ENCODE data around the gene ANK3.

GRCh38 chr10:60427709-60428386 lies 38.2 kb upstream of the ANK3 start:
- TF ChIP-seq POLR2A (IDR thresholded peaks at IDR 0.05) (no peak), CTCF (IDR thresholded peaks at IDR 0.05) (no peak), POLR2AphosphoS5 (IDR thresholded peaks at IDR 0.05) (no peak), EP300 (IDR thresholded peaks at IDR 0.05) (no peak)
